GM21515 (cell line): ENCODE data around the gene EIF3I.

Experiments
- ATAC-seq: cut with Tn5 transposase; IDR thresholded peaks from one replicate; pipeline ENCODE4 v1.9.1; 2021; ENCODE audit not compliant: unreplicated experiment

Gene EIF3I

DNA sequence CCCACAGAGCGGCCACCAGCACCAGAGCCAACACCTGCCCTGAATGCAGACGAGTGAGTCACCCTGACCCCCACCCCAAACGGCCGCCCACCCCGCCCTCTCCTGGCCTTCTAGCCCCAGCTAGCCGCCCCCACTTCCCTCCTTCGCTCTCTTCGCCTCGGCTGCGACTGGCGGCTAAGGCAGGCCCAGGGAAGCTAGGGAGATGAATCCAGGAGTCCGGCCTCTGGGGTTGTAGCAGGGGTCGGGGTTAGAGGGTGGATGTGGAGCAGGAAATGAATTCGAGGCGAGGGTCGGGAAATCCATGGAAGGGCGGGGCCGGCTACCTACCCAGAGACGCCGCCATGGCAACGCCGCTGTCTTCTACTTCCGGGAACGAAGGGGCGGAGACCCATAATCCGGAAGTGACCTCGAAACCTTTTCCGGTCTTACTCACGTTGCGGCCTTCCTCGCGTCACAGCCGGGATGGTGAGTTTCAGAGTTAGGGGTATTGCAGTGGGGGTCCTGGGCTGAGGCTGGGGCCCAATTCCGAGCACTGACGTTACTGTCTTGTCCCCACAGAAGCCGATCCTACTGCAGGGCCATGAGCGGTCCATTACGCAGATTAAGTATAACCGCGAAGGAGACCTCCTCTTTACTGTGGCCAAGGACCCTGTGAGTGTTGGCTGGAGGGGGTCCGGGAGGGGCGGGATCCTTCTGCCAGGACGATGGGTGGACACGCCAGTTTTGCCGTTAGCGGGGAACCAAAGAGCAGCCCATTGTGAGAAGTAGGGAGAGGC, at the start of gene EIF3I, which contains the start of gene TMEM234:
EIF3I (plus strand) TSS at position 428 of the 776 bp plus-strand sequence; CDS start at position 463, 35 bp downstream.
TMEM234 (minus strand) TSS at position 374 of the 776 bp plus-strand sequence; CDS start at position 343, 31 bp downstream.
- ATAC-seq, result peak; percentile 88

DNA sequence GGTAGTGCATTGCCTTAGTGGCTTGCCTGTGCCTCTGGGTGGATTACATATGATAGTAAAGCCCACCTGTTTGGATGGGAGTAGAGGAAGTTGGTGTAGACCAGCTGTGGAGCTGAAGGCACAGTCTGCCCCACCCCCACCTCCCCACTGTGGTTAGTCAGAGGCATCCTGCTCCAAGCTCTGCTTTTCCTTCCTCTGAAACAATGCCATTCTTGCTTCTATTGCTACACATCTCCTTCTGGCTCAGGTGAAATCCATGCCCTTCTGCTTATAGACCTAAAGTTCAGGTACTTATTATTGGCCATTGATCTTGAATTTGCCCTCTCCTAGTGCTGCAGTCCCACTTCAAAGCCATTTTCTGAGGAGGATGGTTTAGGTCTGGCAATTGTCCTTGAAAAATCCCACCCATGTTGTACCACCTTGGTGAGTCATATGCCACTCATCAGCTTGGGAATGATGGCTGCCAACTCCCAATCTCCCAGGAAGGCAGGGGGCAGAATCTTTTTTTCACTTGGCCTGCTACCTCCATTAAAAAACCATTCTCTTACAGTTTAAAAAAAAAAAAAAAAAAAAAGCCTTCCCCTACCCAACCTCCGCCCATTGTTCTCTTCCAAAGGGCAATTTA, 49.5 kb upstream of the EIF3I start:
- no peak for ATAC-seq

DNA sequence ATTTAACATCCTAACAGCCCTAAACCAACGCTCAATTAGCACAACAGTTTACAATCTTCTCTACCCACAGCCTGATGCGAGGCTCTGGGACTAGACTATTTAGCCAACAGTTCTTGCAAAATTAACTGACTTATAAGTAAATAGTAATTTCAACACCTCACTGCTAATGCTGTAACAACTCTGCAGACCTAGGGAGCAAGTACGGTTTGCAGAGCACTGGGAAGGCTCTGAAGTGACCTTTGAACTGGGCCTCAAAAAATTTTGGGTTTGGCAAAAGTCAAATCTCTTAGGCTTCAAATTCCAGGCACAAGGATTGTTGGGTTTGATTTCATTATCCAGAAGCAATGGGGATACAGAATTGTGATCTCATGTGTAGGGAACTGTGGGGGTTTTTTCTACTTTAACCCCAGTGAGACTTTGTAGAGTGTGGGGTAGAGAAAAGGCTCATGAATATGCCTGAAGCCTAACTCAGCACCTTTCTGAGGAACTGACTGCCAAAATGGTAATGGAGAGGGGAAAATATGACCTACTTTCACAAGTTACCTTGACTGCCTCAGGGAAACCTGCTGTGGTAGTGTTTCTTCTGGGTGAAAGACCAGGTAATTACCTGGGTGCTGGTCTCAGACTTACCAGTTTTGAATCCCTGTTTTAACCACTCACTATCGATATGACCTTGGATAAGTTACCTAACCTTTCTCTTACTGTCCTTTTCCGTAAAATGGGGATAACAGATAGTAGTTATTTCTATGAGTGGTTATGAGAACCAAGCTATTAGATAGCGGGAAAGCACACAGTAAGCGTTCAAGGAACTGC, 43.6 kb upstream of the EIF3I start:
- no peak for ATAC-seq

DNA sequence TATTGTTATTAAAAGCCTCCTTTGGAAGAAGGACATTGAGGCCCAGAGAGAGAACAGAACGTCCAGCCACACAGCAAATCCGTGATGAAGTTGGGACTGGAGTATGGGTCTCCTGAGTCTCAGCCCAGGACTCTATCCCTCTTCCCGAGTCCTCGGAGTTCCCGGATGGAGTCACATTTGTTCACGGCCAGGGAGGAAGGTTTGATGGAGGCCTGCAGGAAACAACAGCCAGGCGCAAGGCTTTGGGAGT, 43.1 kb upstream of the EIF3I start:
- no peak for ATAC-seq

DNA sequence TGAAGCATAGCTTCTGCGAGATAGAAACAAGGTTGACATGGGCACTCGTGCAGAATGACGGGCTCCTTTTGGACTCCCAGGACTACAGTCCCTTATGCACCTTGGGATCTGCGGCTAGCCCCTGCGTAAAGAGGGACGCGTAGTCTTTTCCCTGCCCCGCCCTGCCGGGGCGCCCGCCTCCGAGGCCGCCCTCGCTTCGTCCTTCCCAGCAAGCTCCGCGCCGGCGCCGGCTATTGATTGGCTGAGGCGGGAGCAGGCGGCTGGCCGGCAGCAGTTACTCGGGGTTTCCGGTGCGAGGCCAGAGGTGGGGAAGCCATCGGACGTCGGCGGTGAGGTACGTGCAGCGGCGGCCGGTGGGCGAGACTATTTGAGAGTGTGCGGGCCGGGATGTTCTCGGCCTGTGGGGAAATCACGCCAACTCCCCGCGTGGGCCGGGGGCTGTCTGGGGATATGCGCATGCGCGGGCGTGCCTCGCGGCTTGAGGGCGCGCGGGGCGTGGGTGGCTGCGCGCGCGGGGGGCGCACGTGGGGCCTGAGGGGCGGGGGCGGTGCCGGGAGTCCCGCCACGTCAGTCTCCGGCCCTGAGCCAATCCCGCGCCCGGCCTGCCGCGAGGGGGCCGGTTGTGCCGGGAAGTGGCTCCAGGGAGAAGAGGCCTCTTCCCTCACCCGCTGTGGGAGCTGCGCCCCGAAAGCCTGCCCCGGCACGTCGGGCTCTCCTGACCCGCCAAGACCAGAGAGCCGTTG, 42.6 kb upstream of the EIF3I start, which contains the start of gene TXLNA:
TXLNA (plus strand) TSS at position 233 of the 743 bp plus-strand sequence. CDS start 671 bp downstream, outside the sequence.
- peak; percentile 70 for ATAC-seq

DNA sequence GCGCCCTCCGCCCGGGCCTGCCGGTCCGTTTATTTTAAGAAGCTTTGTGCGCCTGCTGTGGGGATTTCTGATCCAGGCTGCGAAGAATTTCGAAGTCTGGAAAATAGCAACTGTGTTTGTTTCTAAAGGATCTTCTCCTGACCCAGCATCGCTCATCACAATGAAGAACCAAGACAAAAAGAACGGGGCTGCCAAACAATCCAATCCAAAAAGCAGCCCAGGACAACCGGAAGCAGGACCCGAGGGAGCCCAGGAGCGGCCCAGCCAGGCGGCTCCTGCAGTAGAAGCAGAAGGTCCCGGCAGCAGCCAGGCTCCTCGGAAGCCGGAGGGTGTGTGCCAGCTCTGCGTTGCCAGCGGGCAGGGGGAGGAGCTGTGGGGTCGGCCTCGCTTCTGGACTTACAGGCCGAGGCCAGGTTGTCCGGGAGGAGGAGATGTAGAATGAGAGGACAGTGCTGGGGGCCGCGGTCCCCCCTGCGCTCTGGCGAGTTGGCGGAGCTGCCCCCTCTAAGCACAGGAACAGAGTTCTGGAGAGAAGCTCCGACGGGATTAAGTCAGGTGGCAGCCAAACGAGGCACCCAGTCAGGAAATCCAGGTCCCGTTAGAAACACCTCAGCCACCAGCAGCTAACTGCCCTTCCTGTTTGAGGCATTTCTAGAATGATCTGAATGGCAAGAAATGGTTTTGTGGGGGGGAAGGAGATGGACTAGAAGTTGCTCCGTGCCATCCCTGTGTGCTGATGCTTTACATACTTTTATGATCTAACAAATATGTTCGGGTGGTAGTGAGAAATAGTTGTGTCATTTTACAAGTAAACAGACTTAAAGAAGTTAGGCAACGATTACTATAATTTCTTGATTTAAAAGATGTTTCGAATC, 41.8 kb upstream of the EIF3I start:
- no peak for ATAC-seq

DNA sequence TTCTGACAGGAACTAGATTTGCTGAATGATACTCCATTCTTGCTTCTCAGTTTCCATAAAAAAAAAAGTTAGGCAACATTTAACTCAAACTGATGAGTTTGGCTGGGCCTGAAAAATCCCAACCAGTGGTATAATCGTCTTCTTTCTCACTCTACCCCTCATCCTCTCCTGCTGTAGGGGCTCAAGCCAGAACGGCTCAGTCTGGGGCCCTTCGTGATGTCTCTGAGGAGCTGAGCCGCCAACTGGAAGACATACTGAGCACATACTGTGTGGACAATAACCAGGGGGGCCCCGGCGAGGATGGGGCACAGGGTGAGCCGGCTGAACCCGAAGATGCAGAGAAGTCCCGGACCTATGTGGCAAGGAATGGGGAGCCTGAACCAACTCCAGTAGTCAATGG, 41.1 kb upstream of the EIF3I start:
- ATAC-seq, result no peak

DNA sequence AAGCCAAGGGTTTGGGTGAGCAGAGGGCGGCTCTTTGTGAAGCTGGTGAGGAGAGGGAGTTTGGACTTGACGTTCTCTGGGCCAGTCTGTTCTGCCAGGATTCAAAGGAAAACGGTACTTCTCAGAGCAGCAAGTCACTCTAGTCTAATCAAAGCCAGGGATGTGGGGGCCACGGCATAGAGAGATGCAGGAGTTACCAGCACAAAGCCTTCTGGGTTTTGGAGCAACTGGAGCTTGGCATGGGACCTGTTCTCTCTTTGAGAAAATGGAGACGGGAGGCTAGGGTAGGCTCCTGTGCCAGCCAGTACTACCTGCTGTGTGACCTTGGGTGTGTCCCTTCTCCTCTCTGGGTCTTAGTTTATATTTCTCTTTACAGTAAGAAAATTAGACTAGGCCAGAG, 40.6 kb upstream of the EIF3I start:
- no peak for ATAC-seq

DNA sequence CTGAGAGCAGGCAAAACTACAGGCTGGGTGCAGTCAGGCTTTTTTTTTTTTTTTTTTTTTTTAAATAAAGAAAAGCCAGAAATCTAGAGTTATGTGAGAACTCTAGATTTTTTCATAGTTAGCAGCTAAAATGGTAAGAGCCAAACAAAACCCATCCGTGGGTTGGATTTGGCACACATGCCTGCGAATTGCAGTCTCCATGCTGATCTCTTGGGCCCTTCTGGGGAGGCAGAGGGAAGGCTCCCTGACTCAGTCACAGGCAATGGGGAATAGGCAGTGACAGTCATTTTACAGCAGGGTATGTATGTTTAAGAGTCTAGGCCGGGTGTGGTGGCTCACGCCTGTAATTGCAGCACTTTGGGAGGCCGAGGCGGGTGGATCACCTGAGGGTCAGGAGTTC, 40.1 kb upstream of the EIF3I start:
- ATAC-seq, result no peak

DNA sequence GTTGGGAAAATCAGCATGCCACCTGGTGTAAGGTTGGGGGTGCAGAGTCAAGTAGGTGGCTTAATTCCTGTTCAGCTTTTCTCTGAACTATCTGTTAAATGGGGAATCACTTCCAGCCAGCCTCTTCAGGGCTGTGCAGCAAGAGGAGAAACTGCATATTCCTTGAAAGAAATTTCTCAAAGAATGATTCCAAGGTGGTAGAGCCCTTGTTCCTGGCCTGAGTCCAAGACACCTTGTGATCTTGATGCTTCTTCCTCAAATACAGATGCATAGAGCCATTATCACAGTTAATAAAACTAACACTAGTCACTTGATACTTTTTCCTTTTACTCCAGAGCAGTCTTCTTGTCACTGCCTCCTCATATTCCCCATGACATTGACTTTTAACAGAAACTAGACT, 37.6 kb upstream of the EIF3I start:
- ATAC-seq, result no peak

DNA sequence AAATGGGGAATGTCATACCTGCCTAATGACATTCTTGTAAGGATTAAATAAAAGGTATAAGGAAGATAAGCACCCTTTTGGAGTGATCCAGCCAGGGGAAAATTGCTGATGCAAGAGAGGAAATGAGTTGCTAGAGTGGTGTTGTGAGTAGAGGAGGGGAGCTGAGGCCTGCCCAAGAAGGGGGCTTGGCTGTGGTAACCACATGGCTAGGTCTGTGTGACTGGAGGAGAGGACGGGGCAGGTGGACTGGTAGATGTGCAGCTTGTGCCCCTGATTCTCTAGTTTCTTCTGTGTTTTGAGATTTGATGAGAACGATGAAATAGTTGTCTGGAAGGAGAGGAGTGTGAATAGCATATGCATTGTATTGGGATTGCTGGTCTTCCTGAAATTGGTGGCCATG, 36.1 kb upstream of the EIF3I start:
- no peak for ATAC-seq

DNA sequence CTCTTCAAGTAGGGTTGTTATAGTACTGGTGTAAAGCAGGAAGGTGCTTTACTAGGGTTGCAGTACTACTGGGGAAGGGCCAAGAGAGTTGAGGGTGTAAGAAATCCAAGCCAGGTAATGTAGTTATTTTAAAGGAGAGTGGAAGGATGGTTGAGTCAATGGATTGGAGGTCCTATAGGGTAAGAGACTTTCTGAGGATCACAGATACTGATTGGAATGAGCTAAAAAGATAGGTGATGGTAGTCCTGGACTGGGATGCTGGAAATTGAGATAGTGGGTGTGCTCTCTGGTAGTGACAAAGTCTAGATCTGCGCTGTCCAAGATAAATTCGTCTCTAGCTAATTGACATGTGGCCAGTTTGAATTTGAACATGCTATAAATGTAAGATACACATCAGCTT, 35.7 kb upstream of the EIF3I start:
- no peak for ATAC-seq

DNA sequence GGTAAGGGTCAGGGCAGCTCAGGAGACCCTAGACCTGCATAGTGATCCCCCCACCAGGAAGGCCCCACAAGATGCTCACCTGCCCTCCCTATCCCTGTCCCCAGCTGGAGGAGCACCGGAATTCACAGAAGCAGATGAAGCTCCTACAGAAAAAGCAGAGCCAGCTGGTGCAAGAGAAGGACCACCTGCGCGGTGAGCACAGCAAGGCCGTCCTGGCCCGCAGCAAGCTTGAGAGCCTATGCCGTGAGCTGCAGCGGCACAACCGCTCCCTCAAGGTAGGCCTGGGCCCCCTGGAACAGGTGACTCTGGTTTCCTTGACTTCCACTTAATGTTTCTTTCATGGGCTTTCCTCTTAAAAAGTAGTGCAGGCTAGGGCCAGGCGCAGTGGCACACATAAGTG, 34.4 kb upstream of the EIF3I start:
- no peak for ATAC-seq

DNA sequence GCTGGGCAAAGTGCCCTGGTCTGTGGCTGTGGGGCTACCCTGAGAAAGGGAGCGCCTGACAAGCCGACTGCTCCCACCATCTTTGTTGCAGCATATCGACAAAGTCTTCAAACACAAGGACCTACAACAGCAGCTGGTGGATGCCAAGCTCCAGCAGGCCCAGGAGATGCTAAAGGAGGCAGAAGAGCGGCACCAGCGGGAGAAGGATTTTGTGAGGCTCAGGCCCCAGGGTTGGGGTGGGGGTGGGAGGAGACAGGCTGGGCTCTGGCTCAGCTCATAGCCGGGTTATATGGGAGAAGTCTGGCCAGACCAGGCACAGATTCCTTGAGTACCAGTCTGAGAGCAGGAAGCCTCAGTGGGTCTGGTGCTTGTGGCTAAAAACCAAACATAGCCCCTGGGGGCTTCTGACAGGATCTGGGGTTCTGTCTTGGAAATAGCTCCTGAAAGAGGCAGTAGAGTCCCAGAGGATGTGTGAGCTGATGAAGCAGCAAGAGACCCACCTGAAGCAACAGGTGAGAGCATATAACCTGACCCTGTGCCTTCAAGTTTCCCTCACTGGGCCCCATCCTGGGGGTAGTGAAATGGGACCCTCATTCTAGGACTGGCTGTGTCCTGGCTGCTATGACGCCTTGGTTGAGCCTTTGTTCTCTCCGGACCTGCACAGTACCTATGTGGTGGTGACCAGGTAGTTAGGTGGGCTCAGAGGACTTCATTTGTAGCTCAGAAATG, 29.8 kb upstream of the EIF3I start:
- ATAC-seq, result no peak

DNA sequence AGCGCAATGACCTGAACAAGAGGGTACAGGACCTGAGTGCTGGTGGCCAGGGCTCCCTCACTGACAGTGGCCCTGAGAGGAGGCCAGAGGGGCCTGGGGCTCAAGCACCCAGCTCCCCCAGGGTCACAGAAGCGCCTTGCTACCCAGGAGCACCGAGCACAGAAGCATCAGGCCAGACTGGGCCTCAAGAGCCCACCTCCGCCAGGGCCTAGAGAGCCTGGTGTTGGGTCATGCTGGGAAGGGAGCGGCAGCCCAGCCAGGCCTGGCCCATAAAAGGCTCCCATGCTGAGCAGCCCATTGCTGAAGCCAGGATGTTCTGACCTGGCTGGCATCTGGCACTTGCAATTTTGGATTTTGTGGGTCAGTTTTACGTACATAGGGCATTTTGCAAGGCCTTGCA, 27.2 kb upstream of the EIF3I start:
- no peak for ATAC-seq

DNA sequence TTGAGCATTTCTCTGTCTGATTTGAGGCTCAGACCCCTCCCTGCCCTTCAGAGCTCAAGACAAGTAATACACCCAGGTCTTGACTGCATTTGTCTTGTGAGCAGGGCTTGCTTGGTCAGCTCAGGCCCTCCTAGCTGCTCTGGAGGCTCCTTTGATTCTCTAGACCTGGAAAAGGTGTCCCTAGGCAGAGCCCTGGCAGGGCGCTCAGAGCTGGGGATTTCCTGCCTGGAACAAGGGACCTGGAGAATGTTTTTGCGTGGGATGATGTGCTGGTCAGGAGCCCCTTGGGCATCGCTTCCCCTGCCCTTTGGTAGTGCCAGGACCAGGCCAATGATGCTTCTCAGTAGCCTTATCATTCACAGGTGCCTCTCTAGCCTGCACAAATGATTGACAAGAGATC, 26.7 kb upstream of the EIF3I start:
- no peak for ATAC-seq

DNA sequence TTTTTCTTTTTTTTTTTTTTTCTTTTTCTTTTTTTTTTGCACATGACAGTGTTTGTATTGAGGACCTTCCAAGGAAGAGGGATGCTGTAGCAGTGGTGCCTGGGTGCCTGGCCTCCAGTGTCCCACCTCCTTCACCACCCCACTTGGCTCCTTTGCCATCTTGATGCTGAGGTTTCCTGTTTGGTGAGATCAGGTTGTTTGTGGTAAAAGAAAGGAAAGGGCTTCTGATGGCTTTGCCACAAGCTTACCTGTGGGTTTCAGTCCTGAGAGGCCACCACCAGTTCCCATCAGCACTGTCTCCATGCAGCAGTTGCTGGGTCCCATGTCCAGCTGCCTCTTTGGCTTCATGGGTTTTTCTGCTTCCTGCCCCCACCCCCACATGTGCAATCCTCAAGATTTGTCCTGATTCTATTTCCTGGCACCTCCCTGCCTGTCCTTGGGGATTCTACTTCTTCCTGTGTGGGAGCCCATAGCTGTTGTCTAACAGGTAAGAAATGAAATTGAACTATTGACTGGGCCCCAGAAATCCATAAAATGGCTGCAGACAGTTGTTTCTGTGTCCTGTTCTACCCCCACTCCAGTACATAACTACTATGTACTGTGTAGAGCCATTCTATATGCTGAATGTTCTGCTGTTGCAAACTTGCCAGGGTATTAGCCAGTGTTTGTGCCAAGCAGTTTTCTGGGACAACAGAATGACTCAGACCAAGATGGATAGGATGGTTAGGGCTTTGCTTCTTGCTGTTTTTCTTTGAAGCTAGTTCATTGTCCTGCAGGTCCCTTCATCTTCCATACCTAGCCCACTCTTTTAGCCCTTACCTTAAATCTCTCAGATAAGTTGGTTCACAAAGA, 26.0 kb upstream of the EIF3I start:
- ATAC-seq, result no peak

DNA sequence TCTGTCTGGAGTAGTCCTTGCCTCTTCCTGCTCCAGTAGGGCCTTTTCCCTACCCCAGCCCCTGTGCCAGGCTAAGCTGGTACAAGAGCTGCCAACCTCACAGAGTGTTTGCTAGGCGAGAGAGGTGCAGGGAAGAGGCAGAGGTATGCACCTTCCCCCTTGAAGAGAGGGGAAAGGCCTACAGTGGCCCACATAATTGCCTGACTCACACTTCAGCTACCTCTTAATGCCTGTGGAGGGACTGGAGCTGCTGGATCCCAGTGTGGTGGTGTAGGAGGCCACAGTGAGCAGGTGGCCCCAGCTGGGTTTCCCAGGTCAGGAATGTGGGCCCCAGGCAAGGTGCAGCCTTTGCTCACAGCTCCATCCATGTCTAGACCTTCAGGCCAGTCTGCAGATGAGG, 25.1 kb upstream of the EIF3I start:
- ATAC-seq, result no peak

DNA sequence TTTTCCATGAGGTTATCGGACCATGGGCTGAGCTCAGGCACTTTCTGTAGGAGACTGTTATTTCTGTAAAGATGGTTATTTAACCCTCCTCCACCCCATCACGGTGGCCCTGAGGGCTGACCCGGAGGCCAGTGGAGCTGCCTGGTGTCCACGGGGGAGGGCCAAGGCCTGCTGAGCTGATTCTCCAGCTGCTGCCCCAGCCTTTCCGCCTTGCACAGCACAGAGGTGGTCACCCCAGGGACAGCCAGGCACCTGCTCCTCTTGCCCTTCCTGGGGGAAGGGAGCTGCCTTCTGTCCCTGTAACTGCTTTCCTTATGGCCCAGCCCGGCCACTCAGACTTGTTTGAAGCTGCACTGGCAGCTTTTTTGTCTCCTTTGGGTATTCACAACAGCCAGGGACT, 24.4 kb upstream of the EIF3I start:
- no peak for ATAC-seq
